ENCODE measurements around the gene USP3. TPM values are rescaled to one million over a fixed set of nuclear protein-coding genes. Genes with fewer than 3 reads are reported as not detected.
A peak's percentile ranks its signal among the peaks of the same experiment; 100 is the strongest.
"Not testable (repeated sequence)": the region's sequence is repeated elsewhere in the genome, so short reads cannot be mapped to it uniquely, and the experiment has no call there.

The USP3 gene
- total and polyA plus RNA-seq, 9 donors = 15.0 to 34.5 (median 22.0) TPM

- no peak for DNase-seq
- no peak overlapping the region for H3K27ac ChIP-seq (ENCODE audit: low read length)
- no peaks in the 10 kb centered on the region for H3K9me3 ChIP-seq (replicated peaks; ENCODE audit: control insufficient read depth, low read depth, low read length)
- no peak overlapping the region for H3K4me3 ChIP-seq (ENCODE audit: low read length)
- H3K4me1 ChIP-seq (ENCODE audit: control insufficient read depth, insufficient read depth, low read length) = peaks cover 17% of the 10 kb centered on the region
- H3K27me3 ChIP-seq (ENCODE audit: control insufficient read depth, insufficient read depth, low read length) = no peaks in the 10 kb centered on the region
- WGBS (ENCODE audit: insufficient coverage) = no CpG with 5 or more reads among the region's 5 CpGs
- peaks cover 2% of the 10 kb centered on the region for H3K36me3 ChIP-seq (ENCODE audit: control insufficient read depth, insufficient read depth, low read length)
Observed at GRCh38 chr15:63524316-63525015, 20.1 kb downstream of the USP3 start.

GRCh38 chr15:63526401-63526800 lies 22.0 kb downstream of the USP3 start:
- Histone ChIP-seq H3K4me3 (ENCODE audit: low read length) (no peak overlapping the region), H3K27me3 (ENCODE audit: control insufficient read depth, insufficient read depth, low read length) (no peaks in the 10 kb centered on the region), H3K9me3 (replicated peaks; ENCODE audit: control insufficient read depth, low read depth, low read length) (no peaks in the 10 kb centered on the region), H3K4me1 (ENCODE audit: control insufficient read depth, insufficient read depth, low read length) (peaks cover 14% of the 10 kb centered on the region), H3K27ac (ENCODE audit: low read length) (no peak overlapping the region), H3K36me3 (ENCODE audit: control insufficient read depth, insufficient read depth, low read length) (peaks cover 2% of the 10 kb centered on the region)
- no peak for DNase-seq
- no CpG with 5 or more reads among the region's 1 CpG for WGBS (ENCODE audit: insufficient coverage)

GRCh38 chr15:63528138-63528659 lies 23.8 kb downstream of the USP3 start:
- no peak overlapping the region for H3K4me3 ChIP-seq (ENCODE audit: low read length)
- H3K9me3 ChIP-seq (replicated peaks; ENCODE audit: control insufficient read depth, low read depth, low read length) = no peaks in the 10 kb centered on the region
- H3K4me1 ChIP-seq (ENCODE audit: control insufficient read depth, insufficient read depth, low read length) = peaks cover 5% of the 10 kb centered on the region
- peaks cover 2% of the 10 kb centered on the region for H3K36me3 ChIP-seq (ENCODE audit: control insufficient read depth, insufficient read depth, low read length)
- DNase-seq = no peak
- H3K27ac ChIP-seq (ENCODE audit: low read length) = no peak overlapping the region
- WGBS (ENCODE audit: insufficient coverage) = no CpG with 5 or more reads among the region's 4 CpGs
- no peaks in the 10 kb centered on the region for H3K27me3 ChIP-seq (ENCODE audit: control insufficient read depth, insufficient read depth, low read length)

GRCh38 chr15:63530235-63530634 lies 25.8 kb downstream of the USP3 start:
- H3K27me3 ChIP-seq (ENCODE audit: control insufficient read depth, insufficient read depth, low read length) = no peaks in the 10 kb centered on the region
- no peak overlapping the region for H3K27ac ChIP-seq (ENCODE audit: low read length)
- no peak for DNase-seq
- no peaks in the 10 kb centered on the region for H3K9me3 ChIP-seq (replicated peaks; ENCODE audit: control insufficient read depth, low read depth, low read length)
- H3K4me1 ChIP-seq (ENCODE audit: control insufficient read depth, insufficient read depth, low read length) = no peaks in the 10 kb centered on the region
- no peak overlapping the region for H3K4me3 ChIP-seq (ENCODE audit: low read length)
- no peaks in the 10 kb centered on the region for H3K36me3 ChIP-seq (ENCODE audit: control insufficient read depth, insufficient read depth, low read length)
- WGBS (ENCODE audit: insufficient coverage) = 95% methylated on average over 4 of the region's 7 CpGs

GRCh38 chr15:63530752-63531299 lies 26.4 kb downstream of the USP3 start:
- DNase-seq = no peak
- no peaks in the 10 kb centered on the region for H3K27me3 ChIP-seq (ENCODE audit: control insufficient read depth, insufficient read depth, low read length)
- no peaks in the 10 kb centered on the region for H3K9me3 ChIP-seq (replicated peaks; ENCODE audit: control insufficient read depth, low read depth, low read length)
- 100% methylated on average over 2 of the region's 3 CpGs for WGBS (ENCODE audit: insufficient coverage)
- no peaks in the 10 kb centered on the region for H3K4me1 ChIP-seq (ENCODE audit: control insufficient read depth, insufficient read depth, low read length)
- no peaks in the 10 kb centered on the region for H3K36me3 ChIP-seq (ENCODE audit: control insufficient read depth, insufficient read depth, low read length)
- no peak overlapping the region for H3K27ac ChIP-seq (ENCODE audit: low read length)
- H3K4me3 ChIP-seq (ENCODE audit: low read length) = no peak overlapping the region

GRCh38 chr15:63531586-63531985 lies 27.2 kb downstream of the USP3 start:
- no CpG with 5 or more reads among the region's 4 CpGs for WGBS (ENCODE audit: insufficient coverage)
- no peak overlapping the region for H3K4me3 ChIP-seq (ENCODE audit: low read length)
- H3K27me3 ChIP-seq (ENCODE audit: control insufficient read depth, insufficient read depth, low read length) = no peaks in the 10 kb centered on the region
- DNase-seq = no peak
- no peaks in the 10 kb centered on the region for H3K4me1 ChIP-seq (ENCODE audit: control insufficient read depth, insufficient read depth, low read length)
- H3K27ac ChIP-seq (ENCODE audit: low read length) = no peak overlapping the region
- H3K36me3 ChIP-seq (ENCODE audit: control insufficient read depth, insufficient read depth, low read length) = no peaks in the 10 kb centered on the region
- no peaks in the 10 kb centered on the region for H3K9me3 ChIP-seq (replicated peaks; ENCODE audit: control insufficient read depth, low read depth, low read length)

GRCh38 chr15:63532307-63532744 lies 27.9 kb downstream of the USP3 start:
- Histone ChIP-seq H3K27me3 (ENCODE audit: control insufficient read depth, insufficient read depth, low read length) (no peaks in the 10 kb centered on the region), H3K9me3 (replicated peaks; ENCODE audit: control insufficient read depth, low read depth, low read length) (no peaks in the 10 kb centered on the region), H3K36me3 (ENCODE audit: control insufficient read depth, insufficient read depth, low read length) (no peaks in the 10 kb centered on the region), H3K27ac (ENCODE audit: low read length) (no peak overlapping the region), H3K4me1 (ENCODE audit: control insufficient read depth, insufficient read depth, low read length) (no peaks in the 10 kb centered on the region), H3K4me3 (ENCODE audit: low read length) (no peak overlapping the region)
- DNase-seq = peak; percentile 34
- WGBS (ENCODE audit: insufficient coverage) = 100% methylated on average over 1 of the region's 5 CpGs

GRCh38 chr15:63534888-63535287 lies 30.5 kb downstream of the USP3 start:
- not testable (repeated sequence) for H3K27ac ChIP-seq (ENCODE audit: low read length); H3K36me3 ChIP-seq (ENCODE audit: control insufficient read depth, insufficient read depth, low read length); DNase-seq; H3K9me3 ChIP-seq (replicated peaks; ENCODE audit: control insufficient read depth, low read depth, low read length); H3K4me3 ChIP-seq (ENCODE audit: low read length); H3K27me3 ChIP-seq (ENCODE audit: control insufficient read depth, insufficient read depth, low read length); H3K4me1 ChIP-seq (ENCODE audit: control insufficient read depth, insufficient read depth, low read length)
- no CpG with 5 or more reads among the region's 3 CpGs for WGBS (ENCODE audit: insufficient coverage)

GRCh38 chr15:63535689-63536088 lies 31.3 kb downstream of the USP3 start:
- H3K4me3 ChIP-seq (ENCODE audit: low read length) = no peak overlapping the region
- no peaks in the 10 kb centered on the region for H3K9me3 ChIP-seq (replicated peaks; ENCODE audit: control insufficient read depth, low read depth, low read length)
- no CpG with 5 or more reads among the region's 3 CpGs for WGBS (ENCODE audit: insufficient coverage)
- no peak for DNase-seq
- H3K27me3 ChIP-seq (ENCODE audit: control insufficient read depth, insufficient read depth, low read length) = no peaks in the 10 kb centered on the region
- H3K36me3 ChIP-seq (ENCODE audit: control insufficient read depth, insufficient read depth, low read length) = peaks cover 2% of the 10 kb centered on the region
- H3K27ac ChIP-seq (ENCODE audit: low read length) = no peak overlapping the region
- no peaks in the 10 kb centered on the region for H3K4me1 ChIP-seq (ENCODE audit: control insufficient read depth, insufficient read depth, low read length)

GRCh38 chr15:63538876-63539275 lies 34.5 kb downstream of the USP3 start:
- Histone ChIP-seq H3K36me3 (ENCODE audit: control insufficient read depth, insufficient read depth, low read length) (peaks cover 2% of the 10 kb centered on the region), H3K9me3 (replicated peaks; ENCODE audit: control insufficient read depth, low read depth, low read length) (no peaks in the 10 kb centered on the region), H3K27ac (ENCODE audit: low read length) (no peak overlapping the region), H3K27me3 (ENCODE audit: control insufficient read depth, insufficient read depth, low read length) (no peaks in the 10 kb centered on the region), H3K4me1 (ENCODE audit: control insufficient read depth, insufficient read depth, low read length) (no peaks in the 10 kb centered on the region), H3K4me3 (ENCODE audit: low read length) (no peak overlapping the region)
- DNase-seq = no peak
- WGBS (ENCODE audit: insufficient coverage) = no CpG with 5 or more reads among the region's 3 CpGs

Measured in muscle of leg (tissue), 11 donors.